Neural progenitor cell (in vitro differentiated cells): ENCODE data around the gene TNP1. TPM values are rescaled to one million over a fixed set of nuclear protein-coding genes. Genes with fewer than 3 reads are reported as not detected.

ENCODE experiments used
- DNase-seq: peaks from one replicate; pipeline ENCODE4 v3.0.0-alpha.2; 2016; ENCODE audit warnings: low spot score
- H2AFZ ChIP-seq: fragments of 200-600 bp; sonication (generic); replicated peaks from 2 replicates; pipeline ENCODE4 v1.6.1; 2016; ENCODE audit warnings: antibody characterized with exemption
- H3F3A ChIP-seq: fragments of 200-600 bp; sonication (generic); 2 replicates; pipeline ENCODE4 v1.6.1; 2016; ENCODE audit warnings: antibody characterized with exemption, low read depth
- H3K27ac ChIP-seq: fragments of 200-600 bp; sonication (generic); 2 replicates; pipeline ENCODE4 v1.5.1; 2016; ENCODE audit warnings: mild to moderate bottlenecking
- H3K27me3 ChIP-seq: fragments of 200-600 bp; sonication (generic); 2 replicates; pipeline ENCODE4 v1.6.1; 2016; ENCODE audit warnings: mild to moderate bottlenecking, moderate library complexity
- H3K36me3 ChIP-seq: fragments of 200-600 bp; sonication (generic); 2 replicates; pipeline ENCODE4 v1.5.1; 2016
- H3K4me1 ChIP-seq: fragments of 200-600 bp; sonication (generic); 2 replicates; pipeline ENCODE4 v1.6.1; 2016; ENCODE audit warnings: mixed run types
- H3K4me2 ChIP-seq: fragments of 200-600 bp; sonication (generic); 2 replicates; pipeline ENCODE4 v1.6.1; 2016
- H3K4me3 ChIP-seq: fragments of 200-600 bp; sonication (generic); 2 replicates; pipeline ENCODE4 v1.5.1; 2016
- H3K79me2 ChIP-seq: fragments of 200-600 bp; sonication (generic); 2 replicates; pipeline ENCODE4 v1.6.1; 2016; ENCODE audit warnings: low read depth
- H3K9ac ChIP-seq: fragments of 200-600 bp; sonication (generic); 2 replicates; pipeline ENCODE4 v1.6.1; 2016
- H3K9me3 ChIP-seq: fragments of 200-600 bp; sonication (generic); 2 replicates; pipeline ENCODE4 v1.5.1; 2016; ENCODE audit warnings: low read depth
- H4K20me1 ChIP-seq: fragments of 200-600 bp; sonication (generic); 2 replicates; pipeline ENCODE4 v1.6.1; 2016; ENCODE audit warnings: low read depth
- H3K27ac Mint-ChIP-seq: 3 replicates; pipeline ENCODE4 v1.8.0; 2021; ENCODE audit warnings: mixed read lengths
- H3K27me3 Mint-ChIP-seq: 2 replicates; pipeline ENCODE4 v1.8.0; 2022; ENCODE audit warnings: low read depth, mild to moderate bottlenecking, inconsistent platforms, moderate library complexity, mixed read lengths; ENCODE audit not compliant: insufficient read depth
- H3K36me3 Mint-ChIP-seq: 3 replicates; pipeline ENCODE4 v1.8.0; 2021; ENCODE audit warnings: mixed read lengths
- H3K4me1 Mint-ChIP-seq: 3 replicates; pipeline ENCODE4 v1.8.0; 2021; ENCODE audit warnings: mixed read lengths
- H3K4me3 Mint-ChIP-seq: 3 replicates; pipeline ENCODE4 v1.8.0; 2021; ENCODE audit warnings: mild to moderate bottlenecking, moderate library complexity, mixed read lengths
- H3K9me3 Mint-ChIP-seq: 3 replicates; pipeline ENCODE4 v1.8.0; 2020; ENCODE audit warnings: mixed read lengths
- EZH2 ChIP-seq: fragments of 200-600 bp; sonication (generic); IDR thresholded peaks from 2 replicates; pipeline ENCODE4 v1.6.1; 2017; ENCODE audit warnings: antibody characterized with exemption, mild to moderate bottlenecking, moderate library complexity
- EZH2phosphoT487 ChIP-seq: fragments of 200-600 bp; sonication (generic); IDR thresholded peaks from 2 replicates; pipeline ENCODE4 v1.6.1; 2017; ENCODE audit warnings: antibody characterized with exemption
- total RNA-seq: library from RNA; depleted of rRNA; stranded (reverse); fragments of >200 nt; gene quantifications from 2 replicates; pipeline ENCODE4 v1.2.3, GENCODE V29; 2015; ENCODE audit warnings: low replicate concordance
- TF ChIP-seq, protein P1 (sequence below): fragments of 200-600 bp; sonication (generic); IDR thresholded peaks from 2 replicates; pipeline ENCODE4 v1.5.1; 2017; ENCODE audit warnings: antibody characterized with exemption, mild to moderate bottlenecking

Gene TNP1
- total RNA-seq, 1 donor from 2014 or later = not detected

DNA sequence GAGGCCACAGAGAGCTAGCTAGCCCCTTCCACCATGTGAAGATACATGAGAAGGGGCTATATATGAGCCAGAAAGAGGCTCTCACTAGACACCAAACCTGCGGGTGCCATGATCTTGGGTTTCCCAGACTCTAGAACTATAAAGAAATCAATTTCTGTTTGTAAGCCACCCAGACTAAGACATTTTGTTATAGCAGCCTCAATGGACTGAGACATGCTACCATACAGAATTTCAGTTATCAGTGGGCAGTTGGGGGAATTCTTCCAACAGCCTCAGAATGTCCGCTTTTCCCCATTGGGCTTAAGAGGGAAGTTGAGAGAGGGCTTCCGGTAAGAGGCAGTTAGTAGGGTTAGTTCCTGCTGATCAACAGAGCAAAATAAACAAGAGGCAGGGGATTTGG lies 39.2 kb downstream of the TNP1 start:
- Mint-ChIP-seq H3K27ac (no peak overlapping the region), H3K27me3 (peaks cover 3% of the 10 kb centered on the region), H3K4me1 (peaks cover 2% of the 10 kb centered on the region), H3K4me3 (no peak overlapping the region), H3K36me3 (no peaks in the 10 kb centered on the region), H3K9me3 (no peaks in the 10 kb centered on the region)
- Histone ChIP-seq H3K27ac (no peak overlapping the region), H2AFZ (no peak overlapping the region), H3K79me2 (no peaks in the 10 kb centered on the region), H3K4me2 (no peak overlapping the region), H3K9ac (no peak overlapping the region), H3F3A (no peaks in the 10 kb centered on the region), H3K27me3 (no peaks in the 10 kb centered on the region), H3K4me3 (no peak overlapping the region), H3K9me3 (no peaks in the 10 kb centered on the region), H4K20me1 (no peaks in the 10 kb centered on the region), H3K36me3 (no peaks in the 10 kb centered on the region), H3K4me1 (no peaks in the 10 kb centered on the region)
- TF ChIP-seq, protein P1, sequence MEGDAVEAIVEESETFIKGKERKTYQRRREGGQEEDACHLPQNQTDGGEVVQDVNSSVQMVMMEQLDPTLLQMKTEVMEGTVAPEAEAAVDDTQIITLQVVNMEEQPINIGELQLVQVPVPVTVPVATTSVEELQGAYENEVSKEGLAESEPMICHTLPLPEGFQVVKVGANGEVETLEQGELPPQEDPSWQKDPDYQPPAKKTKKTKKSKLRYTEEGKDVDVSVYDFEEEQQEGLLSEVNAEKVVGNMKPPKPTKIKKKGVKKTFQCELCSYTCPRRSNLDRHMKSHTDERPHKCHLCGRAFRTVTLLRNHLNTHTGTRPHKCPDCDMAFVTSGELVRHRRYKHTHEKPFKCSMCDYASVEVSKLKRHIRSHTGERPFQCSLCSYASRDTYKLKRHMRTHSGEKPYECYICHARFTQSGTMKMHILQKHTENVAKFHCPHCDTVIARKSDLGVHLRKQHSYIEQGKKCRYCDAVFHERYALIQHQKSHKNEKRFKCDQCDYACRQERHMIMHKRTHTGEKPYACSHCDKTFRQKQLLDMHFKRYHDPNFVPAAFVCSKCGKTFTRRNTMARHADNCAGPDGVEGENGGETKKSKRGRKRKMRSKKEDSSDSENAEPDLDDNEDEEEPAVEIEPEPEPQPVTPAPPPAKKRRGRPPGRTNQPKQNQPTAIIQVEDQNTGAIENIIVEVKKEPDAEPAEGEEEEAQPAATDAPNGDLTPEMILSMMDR = no peak
- TF ChIP-seq EZH2 = no peak
- TF ChIP-seq EZH2phosphoT487 = no peak
- DNase-seq = no peak

DNA sequence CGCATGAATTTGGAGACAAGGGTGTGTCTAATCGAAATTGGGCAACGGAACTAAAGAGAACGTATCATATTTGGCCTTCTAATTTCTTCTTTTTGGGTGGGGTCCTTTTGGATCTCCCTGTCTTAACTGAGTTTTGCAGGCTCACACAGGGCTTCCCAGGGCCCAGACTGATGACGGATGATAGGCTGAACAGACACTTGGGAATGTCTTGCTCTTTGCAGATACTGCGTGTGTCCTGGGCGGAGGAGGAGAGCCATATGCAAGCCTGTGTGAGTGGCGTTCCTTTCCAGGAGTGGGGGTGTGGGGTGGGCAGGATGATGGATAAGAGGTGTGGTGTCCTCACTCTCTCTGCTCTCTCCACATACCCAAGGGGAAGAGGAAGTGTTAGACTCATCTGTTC lies 40.1 kb downstream of the TNP1 start:
- no peaks in the 10 kb centered on the region for H3K9me3 ChIP-seq
- H3K4me1 ChIP-seq = no peaks in the 10 kb centered on the region
- H4K20me1 ChIP-seq = no peaks in the 10 kb centered on the region
- DNase-seq = no peak
- H3K4me2 ChIP-seq = no peak overlapping the region
- H3K36me3 Mint-ChIP-seq = no peaks in the 10 kb centered on the region
- H3K27ac ChIP-seq = no peak overlapping the region
- peaks cover 2% of the 10 kb centered on the region for H3K4me1 Mint-ChIP-seq
- no peaks in the 10 kb centered on the region for H3F3A ChIP-seq
- H3K79me2 ChIP-seq = no peaks in the 10 kb centered on the region
- no peaks in the 10 kb centered on the region for H3K9me3 Mint-ChIP-seq
- H3K27me3 Mint-ChIP-seq = peaks cover 3% of the 10 kb centered on the region
- H3K27me3 ChIP-seq = no peaks in the 10 kb centered on the region
- no peak overlapping the region for H3K4me3 Mint-ChIP-seq
- TF ChIP-seq EZH2phosphoT487 (no peak), EZH2 (no peak)
- TF ChIP-seq, protein P1 = no peak
- H2AFZ ChIP-seq = no peak overlapping the region
- H3K9ac ChIP-seq = no peak overlapping the region
- no peak overlapping the region for H3K4me3 ChIP-seq
- no peak overlapping the region for H3K27ac Mint-ChIP-seq
- H3K36me3 ChIP-seq = no peaks in the 10 kb centered on the region

DNA sequence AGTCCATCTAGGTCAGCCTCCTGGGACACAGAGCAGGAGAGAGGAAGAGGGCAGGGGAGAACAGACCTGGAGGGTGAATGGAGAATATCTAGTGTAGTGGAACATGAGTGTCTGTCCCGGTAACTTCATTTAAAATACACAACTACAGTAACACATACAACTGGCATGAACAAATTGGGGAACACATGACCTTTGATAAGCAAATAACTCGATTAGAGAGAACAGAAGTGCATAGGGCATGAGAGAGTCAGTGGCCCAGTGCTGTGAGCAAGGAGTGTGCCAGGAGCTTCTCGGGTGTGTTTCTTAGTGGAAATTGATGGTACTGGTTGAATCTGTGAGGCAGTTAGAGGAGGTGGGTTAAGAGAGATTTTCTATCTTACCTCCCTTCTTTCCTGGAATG lies 40.8 kb downstream of the TNP1 start:
- TF ChIP-seq EZH2phosphoT487 (no peak), EZH2 (no peak)
- TF ChIP-seq, protein P1 = no peak
- Histone ChIP-seq H4K20me1 (no peaks in the 10 kb centered on the region), H2AFZ (no peak overlapping the region), H3K27me3 (no peaks in the 10 kb centered on the region), H3K9ac (no peak overlapping the region), H3K4me1 (no peaks in the 10 kb centered on the region), H3K4me2 (no peak overlapping the region), H3K27ac (no peak overlapping the region), H3K9me3 (no peaks in the 10 kb centered on the region), H3K36me3 (no peaks in the 10 kb centered on the region), H3K4me3 (no peak overlapping the region), H3F3A (no peaks in the 10 kb centered on the region), H3K79me2 (no peaks in the 10 kb centered on the region)
- Mint-ChIP-seq H3K9me3 (no peaks in the 10 kb centered on the region), H3K4me3 (no peak overlapping the region), H3K4me1 (peaks cover 2% of the 10 kb centered on the region), H3K27ac (no peak overlapping the region), H3K27me3 (peaks cover 3% of the 10 kb centered on the region), H3K36me3 (no peaks in the 10 kb centered on the region)
- DNase-seq = no peak
